ENCODE results near the gene KCNK10.

Gene KCNK10

GRCh38 chr14:88225721-88226120 lies 97.3 kb downstream of the KCNK10 start:
- no peak for DNase-seq

GRCh38 chr14:88218119-88218915 lies 104.8 kb downstream of the KCNK10 start:
- DNase-seq, result no peak

GRCh38 chr14:88212691-88213090 lies 110.4 kb downstream of the KCNK10 start:
- no peak for DNase-seq

- DNase-seq, result no peak
Observed at GRCh38 chr14:88210426-88210825, 112.6 kb downstream of the KCNK10 start.

GRCh38 chr14:88209273-88209672 lies 113.8 kb downstream of the KCNK10 start:
- no peak for DNase-seq

GRCh38 chr14:88208858-88209257 lies 114.2 kb downstream of the KCNK10 start:
- DNase-seq, result no peak

GRCh38 chr14:88204221-88204620 lies 118.8 kb downstream of the KCNK10 start:
- no peak for DNase-seq

GRCh38 chr14:88203291-88203690 lies 119.8 kb downstream of the KCNK10 start:
- no peak for DNase-seq

- DNase-seq, result no peak
Observed at GRCh38 chr14:88202286-88202685, 120.8 kb downstream of the KCNK10 start.

- DNase-seq, result no peak
Observed at GRCh38 chr14:88201851-88202250, 121.2 kb downstream of the KCNK10 start.

- DNase-seq, result no peak
Observed at GRCh38 chr14:88199882-88200281, 123.2 kb downstream of the KCNK10 start.

GRCh38 chr14:88198446-88198845 lies 124.6 kb downstream of the KCNK10 start:
- DNase-seq, result no peak

- DNase-seq, result no peak
Observed at GRCh38 chr14:88196925-88197324, 126.1 kb downstream of the KCNK10 start.

- DNase-seq, result no peak
Observed at GRCh38 chr14:88196116-88196890, 126.8 kb downstream of the KCNK10 start.

GRCh38 chr14:88195676-88196075 lies 127.4 kb downstream of the KCNK10 start:
- DNase-seq, result no peak

- DNase-seq, result no peak
Observed at GRCh38 chr14:88194531-88194930, 128.5 kb downstream of the KCNK10 start.

GRCh38 chr14:88191605-88192004 lies 131.5 kb downstream of the KCNK10 start:
- no peak for DNase-seq

- peak; percentile 63 for DNase-seq
Observed at GRCh38 chr14:88189417-88190191, 133.5 kb downstream of the KCNK10 start.

- DNase-seq, result no peak
Observed at GRCh38 chr14:88188745-88189416, 134.2 kb downstream of the KCNK10 start.

GRCh38 chr14:88185843-88186242 lies 137.2 kb downstream of the KCNK10 start:
- DNase-seq, result no peak

GRCh38 chr14:88184956-88185355 lies 138.1 kb downstream of the KCNK10 start:
- DNase-seq, result no peak

GRCh38 chr14:88181072-88181471 lies 142.0 kb downstream of the KCNK10 start:
- DNase-seq, result no peak

GRCh38 chr14:88179716-88180115 lies 143.4 kb downstream of the KCNK10 start:
- DNase-seq, result no peak
